GM12892 (cell line): ENCODE results near the gene ZNF366.

Source experiments
- DNase-seq: peaks from one replicate; pipeline ENCODE4 v3.0.0; 2011; ENCODE audit not compliant: insufficient read length
- FAIRE-seq: peaks from 2 replicates; lab custom pipeline; 2011; peaks lifted over from hg19 to GRCh38; lab: Jason Lieb, UNC
- POLR2A ChIP-seq: IDR thresholded peaks from 2 replicates; pipeline ENCODE4 v1.6.1; 2011; ENCODE audit warnings: low read depth, low read length, control low read depth
- POLR2AphosphoS5 ChIP-seq: IDR thresholded peaks from 2 replicates; pipeline ENCODE4 v1.6.1; 2011; ENCODE audit warnings: low read depth, low read length, control low read depth
- TAF1 ChIP-seq: IDR thresholded peaks from 2 replicates; pipeline ENCODE4 v1.6.1; 2011; ENCODE audit warnings: low read depth, mild to moderate bottlenecking, control low read depth, low read length, borderline replicate concordance

Gene ZNF366

DNA sequence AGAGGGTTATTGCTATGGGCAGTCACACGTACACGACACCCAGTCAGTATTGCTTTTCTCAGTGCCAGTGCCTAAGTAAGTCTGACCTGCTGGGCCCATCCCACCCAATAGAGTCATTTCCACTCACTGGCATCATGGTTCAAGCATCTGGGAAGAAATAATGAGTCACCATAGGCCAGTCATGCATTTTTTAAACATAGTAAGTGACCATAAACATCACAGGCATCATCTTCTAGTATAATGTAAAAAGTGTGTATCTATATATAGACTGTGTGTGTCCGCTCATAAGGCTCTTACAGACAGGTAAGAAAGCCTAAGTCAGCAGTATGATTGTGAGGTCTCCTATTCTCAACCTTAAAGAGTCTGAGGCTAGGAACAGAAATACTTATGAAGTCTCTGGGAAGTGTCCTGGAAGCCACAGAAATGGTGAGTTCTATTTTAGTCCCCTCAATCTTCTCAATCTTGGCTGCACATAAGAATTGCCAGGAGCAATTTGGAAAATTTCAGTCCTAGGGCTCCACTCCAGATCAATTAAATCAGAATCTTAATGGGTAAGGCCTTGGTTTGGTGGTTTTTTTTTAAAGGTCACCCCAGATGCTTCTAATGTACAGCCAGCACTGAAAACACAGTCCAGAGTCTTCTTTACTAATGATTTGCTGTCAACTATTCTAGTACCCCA is 65.2 kb downstream of the ZNF366 start:
- TF ChIP-seq TAF1 (no peak), POLR2AphosphoS5 (no peak), POLR2A (no peak)
- DNase-seq = no peak
- FAIRE-seq = peak; percentile 42

DNA sequence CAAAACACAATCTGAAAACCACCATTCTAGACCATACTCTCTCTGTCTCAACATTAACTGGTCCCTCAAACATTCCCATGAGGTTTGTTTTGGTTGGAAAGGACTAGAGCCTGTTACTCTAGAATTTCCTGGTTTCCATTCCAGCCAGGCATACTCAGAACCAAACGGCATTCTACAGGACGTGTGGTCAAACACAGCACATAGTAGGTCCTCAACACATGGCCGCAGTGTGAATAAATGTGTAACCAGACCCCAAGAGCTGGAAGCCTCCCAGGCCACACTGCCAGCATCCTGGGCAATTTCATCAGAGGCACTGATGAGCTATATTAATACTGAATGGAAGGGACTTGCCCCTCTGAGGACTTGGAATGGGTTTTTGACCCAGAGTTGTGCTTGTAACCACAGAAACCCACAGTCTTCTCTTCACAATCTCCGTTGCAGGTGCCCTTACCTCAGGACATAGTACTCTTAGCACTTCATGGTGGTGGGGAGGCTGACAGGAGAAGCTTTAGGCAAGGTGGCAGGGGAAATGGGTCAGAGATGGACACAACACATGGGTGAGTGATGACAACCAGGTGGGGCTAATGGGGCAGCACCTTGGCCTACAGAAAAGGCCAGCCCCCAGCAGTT is 66.0 kb downstream of the ZNF366 start:
- peak; percentile 69 for FAIRE-seq
- TF ChIP-seq TAF1 = no peak
- no peak for TF ChIP-seq POLR2AphosphoS5
- no peak for TF ChIP-seq POLR2A
- DNase-seq = no peak

- DNase-seq (no peak), FAIRE-seq (peak; percentile 5)
- TF ChIP-seq TAF1 (no peak), POLR2A (no peak), POLR2AphosphoS5 (no peak)
Observed at GRCh38 chr5:72440207-72440638, 67.0 kb downstream of the ZNF366 start.

DNA sequence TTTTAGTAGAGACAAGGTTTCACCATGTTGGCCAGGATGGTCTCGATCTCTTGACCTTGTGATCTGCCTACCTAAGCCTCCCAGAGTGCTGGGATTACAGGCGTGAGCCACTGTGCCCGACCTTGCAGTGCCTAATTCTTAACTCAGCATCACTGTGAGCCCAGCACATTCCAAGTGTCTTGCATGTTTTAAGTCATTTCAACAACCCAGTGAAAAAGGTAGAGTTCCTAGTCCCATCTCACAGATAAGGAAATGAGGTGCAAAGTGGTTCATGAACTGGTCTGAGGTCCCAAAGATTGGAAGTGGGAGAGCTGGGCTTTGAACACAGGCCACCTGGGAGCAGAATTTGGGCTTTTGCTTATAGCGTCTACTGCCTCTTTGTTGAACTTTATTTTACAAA is 68.0 kb downstream of the ZNF366 start:
- FAIRE-seq (no peak), DNase-seq (no peak)
- TF ChIP-seq POLR2AphosphoS5 (no peak), POLR2A (no peak), TAF1 (no peak)

DNA sequence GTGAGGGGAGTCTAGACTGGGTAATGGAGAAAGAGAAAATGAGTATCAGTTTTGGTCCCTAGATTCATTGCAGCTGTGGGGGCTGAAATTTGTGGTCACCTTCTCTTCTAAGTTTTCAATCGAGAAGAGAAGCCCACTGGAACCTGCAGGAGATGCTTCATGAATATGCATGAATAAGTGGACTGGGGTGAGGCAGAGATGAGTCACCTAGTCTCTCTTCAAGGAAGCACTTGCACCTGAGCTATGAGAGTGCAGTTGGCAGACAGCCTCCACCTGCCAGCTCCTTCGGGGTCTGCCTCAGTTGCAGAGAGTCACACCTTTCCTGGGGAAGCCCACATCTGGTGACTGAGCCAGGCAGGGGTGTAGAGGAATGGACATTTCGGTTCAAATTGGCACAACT is 69.1 kb downstream of the ZNF366 start:
- no peak for DNase-seq
- FAIRE-seq = no peak
- no peak for TF ChIP-seq TAF1
- no peak for TF ChIP-seq POLR2A
- TF ChIP-seq POLR2AphosphoS5 = no peak

DNA sequence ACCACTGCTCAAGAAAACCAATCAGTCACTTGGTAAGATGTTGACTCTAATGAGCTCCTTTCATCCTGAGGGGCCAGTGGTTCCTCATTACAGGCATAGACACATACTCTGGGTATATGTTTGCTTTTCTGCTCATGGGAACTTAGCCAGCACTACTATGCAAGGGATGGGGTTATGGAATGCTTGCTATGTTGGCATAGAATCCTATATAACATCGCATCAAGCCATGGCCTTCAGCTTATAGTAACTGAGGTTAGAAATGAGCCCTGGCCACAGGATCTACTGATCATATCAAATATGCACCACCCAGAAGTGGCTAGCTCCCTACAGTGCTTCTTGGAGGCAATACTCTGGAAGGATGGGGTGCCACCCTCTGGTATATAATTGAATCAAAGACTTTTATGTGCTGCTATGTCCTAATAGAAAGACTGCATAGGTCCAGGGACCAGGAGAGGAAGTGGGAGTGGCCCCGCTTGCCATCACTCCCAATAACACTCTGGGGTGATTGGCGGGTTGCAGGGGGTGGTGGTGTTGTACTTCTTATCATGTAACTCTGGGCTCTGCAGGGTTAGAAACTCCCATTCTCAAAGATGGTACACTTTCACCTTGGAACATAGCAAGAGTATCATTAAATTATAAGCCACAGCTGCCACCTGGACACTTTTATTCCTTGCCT is 70.3 kb downstream of the ZNF366 start:
- TF ChIP-seq POLR2AphosphoS5 = no peak
- no peak for TF ChIP-seq TAF1
- no peak for TF ChIP-seq POLR2A
- no peak for DNase-seq
- FAIRE-seq = no peak

- no peak for DNase-seq
- no peak for FAIRE-seq
- TF ChIP-seq TAF1 = no peak
- no peak for TF ChIP-seq POLR2A
- no peak for TF ChIP-seq POLR2AphosphoS5
Observed at GRCh38 chr5:72434781-72435437, 72.3 kb downstream of the ZNF366 start.

DNA sequence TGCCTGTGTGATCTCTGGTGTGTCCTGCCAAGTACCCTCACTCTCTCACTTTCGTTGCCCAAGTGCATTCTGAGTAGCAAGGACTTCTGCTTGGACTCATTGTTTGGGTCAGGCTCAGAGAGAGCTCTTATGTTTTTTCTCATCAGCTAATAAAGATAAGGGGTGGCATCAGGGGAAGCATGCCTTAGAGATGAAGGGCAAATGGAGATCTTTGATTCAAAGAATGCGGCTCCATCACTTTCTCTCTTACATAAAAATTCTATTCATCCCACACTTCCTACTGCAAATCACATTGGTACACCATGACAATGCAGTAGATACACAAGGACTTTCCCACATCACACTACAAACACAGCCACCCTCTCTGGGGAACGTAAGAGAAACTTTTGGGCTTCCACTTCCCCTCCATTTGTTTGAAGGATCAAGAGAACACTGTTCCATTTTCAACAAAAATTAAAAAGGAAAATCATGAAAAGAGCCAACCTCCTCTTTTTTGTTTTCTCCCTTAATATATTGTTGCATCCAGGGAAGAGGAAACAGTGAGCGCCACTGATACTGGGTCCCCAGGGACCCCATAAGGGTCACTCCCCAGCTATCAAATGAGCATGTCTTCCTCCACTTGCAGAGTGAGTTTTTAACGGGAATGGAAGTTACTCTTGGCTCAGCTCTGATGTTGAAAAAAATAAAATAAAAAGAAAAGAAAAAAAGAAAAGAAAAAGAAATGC is 73.0 kb downstream of the ZNF366 start:
- DNase-seq (no peak), FAIRE-seq (no peak)
- TF ChIP-seq TAF1 (no peak), POLR2A (no peak), POLR2AphosphoS5 (no peak)

DNA sequence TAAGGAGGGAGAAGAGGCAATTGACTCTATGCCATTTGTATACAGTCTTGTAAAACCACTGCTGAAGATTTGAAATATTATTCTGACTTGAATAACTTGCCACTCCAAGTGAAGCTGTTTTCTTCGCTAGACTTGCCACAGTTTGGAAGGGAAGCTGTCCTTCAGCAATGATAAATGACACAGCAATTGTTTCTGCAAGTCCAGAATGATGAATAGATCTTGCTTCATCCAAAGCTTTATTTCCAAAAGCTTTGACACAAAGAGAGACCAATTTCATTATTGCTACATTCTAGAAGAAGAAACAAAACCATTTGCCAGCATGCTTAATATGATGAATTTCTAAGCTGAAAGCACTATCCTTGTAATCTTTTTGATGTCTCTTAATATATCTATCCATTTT is 73.7 kb downstream of the ZNF366 start:
- no peak for DNase-seq
- no peak for FAIRE-seq

GRCh38 chr5:72428669-72429068 is 78.5 kb downstream of the ZNF366 start:
- no peak for DNase-seq
- no peak for FAIRE-seq
- no peak for TF ChIP-seq POLR2A
- no peak for TF ChIP-seq TAF1
- TF ChIP-seq POLR2AphosphoS5 = no peak

More for the DNA sequence above, 73.7 kb downstream of the ZNF366 start:
- TF ChIP-seq POLR2A (no peak), POLR2AphosphoS5 (no peak), TAF1 (no peak)
